Femur (tissue), 1 donor: ENCODE measurements around the gene SLC6A6.

Source experiments
- DNase-seq: peaks from one replicate; pipeline ENCODE4 v3.0.0-alpha.2; 2017

Gene SLC6A6

DNA sequence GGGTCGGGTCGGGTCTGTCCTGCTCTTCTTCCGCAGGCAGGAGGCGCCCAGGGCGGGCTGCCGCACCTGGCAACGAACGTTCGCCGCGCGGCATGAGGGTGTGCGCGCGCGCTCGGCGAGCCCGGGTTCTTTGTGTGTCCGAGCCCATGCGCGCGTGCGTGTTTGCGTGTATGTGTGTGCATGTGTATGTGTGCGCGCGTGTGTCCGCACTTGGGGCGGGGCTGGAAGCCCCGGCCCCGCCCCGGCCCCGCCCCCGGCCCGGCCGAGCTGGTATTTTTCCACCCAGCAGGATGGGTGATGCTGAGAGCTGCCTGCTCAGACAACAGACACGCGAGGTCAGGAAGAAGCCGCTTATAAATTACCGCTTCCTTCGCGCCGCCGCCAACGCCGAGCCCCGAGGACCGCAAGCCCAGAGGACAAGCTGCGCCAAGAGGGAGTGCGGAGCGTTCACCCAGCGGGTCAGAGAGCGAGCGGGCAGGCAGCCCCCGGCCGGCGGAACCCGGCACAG is at the start of gene SLC6A6:
SLC6A6 (plus strand) TSS at position 303 of the 508 bp plus-strand sequence. CDS start 41,029 bp downstream, outside the sequence.
- peak; percentile 93 for DNase-seq

- no peak for DNase-seq
Observed at GRCh38 chr3:14353502-14353901, 48.9 kb upstream of the SLC6A6 start.

DNA sequence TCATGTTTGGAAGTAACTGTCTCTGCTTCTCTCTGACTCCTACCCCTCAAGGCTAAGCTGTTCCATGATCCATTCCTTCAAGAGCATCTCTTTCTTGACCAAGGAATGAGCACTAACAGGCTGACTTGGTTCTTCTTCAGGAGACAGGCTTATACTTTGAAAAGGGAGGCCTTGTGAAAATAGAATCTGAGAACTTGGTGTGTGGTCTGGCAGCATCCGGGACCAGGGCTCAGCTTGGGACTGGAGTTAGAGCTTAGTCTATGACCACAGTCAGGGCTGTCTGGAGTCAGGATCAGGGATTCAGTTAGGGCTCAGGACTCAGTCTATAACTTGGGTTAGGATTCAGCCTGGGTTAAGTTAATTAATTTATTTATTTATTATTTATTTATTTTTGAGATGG is 44.9 kb upstream of the SLC6A6 start:
- DNase-seq: no peak

DNA sequence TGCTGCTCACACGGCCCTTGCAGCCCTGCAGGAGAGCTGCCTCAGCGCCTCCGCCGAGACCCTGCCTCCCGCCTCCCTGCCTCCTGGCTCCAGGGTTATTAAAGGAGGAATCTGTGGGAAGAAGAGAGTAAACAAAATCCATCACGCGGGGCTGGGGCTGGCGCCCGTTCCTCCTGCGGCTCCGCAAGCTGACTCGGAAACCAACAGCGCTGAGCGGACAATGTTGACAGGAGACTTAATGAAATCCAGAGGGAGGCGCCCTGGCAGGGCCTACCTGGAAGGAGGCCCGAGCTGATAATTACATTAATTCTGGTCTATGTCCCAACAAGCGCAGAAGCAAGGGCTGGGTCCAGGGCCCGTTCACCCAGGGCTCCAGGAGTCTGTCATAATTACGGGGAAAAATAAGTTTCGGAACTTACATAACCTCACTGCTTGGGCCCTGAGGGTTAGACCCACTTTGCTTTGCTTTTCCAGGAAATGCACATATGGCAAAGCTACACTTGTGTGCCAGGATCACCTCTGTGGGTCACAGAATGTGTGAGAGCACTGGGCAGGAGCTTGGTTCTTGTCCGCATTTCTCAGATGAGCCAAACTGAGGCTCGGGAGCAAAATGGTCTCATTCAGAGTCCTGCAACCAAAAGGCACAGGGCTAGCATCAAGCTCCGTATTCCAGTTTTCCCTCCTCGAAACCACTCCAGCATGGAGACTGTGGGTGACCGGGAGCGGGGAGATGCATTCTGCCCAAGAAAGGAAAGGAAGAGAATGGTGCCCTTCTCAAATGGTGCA is 43.8 kb upstream of the SLC6A6 start:
- DNase-seq: peak; percentile 48

DNA sequence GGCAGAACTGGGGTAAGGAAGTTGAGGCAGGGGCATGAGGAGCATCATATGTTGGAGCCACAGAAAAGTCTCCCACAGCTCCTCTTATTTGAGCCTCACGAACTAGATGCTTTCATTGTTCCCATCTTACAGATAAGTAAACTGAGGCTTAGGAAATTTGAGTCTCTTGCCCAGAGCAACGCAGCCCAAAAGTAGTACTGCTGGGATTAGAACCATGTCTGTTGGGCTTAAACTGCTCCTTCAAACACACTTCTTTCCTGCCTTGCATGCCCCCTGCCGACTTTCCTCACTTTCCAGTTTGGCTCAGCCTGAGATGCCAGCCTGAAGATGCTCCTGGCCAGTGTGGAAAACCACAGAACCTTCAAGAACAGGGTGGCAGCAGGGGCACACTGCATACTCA is 43.1 kb upstream of the SLC6A6 start:
- DNase-seq: no peak

- no peak for DNase-seq
Observed at GRCh38 chr3:14360123-14360881, 42.1 kb upstream of the SLC6A6 start.

DNA sequence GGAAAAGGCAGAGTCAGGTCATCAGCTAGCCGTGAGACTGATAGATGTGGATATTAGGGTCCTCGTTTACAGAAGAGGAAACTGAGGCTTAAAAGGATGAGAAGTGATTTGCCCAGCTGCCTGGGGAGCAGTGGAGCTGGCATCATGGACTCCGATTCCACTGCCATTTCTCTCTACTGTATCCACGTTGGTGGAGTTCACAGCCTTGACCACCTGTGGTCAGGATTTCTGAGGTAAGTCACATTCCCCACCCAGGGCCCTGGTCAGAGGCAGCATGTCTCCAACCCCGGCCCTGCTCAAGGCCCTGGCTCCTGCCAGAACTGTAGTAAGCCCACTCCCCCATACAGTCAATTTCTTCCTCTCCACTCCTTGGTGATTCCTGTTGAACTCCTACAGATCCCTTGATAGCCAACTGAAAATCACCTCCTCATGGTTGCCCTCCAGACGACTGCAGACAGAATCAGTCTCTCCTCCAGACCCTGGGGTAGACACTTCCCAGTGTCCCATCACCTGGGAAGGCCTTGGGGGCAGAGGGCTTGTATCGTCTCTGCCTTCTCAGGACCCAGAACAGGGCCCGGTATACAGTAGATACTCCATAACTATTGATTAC is 41.2 kb upstream of the SLC6A6 start:
- DNase-seq: no peak

DNA sequence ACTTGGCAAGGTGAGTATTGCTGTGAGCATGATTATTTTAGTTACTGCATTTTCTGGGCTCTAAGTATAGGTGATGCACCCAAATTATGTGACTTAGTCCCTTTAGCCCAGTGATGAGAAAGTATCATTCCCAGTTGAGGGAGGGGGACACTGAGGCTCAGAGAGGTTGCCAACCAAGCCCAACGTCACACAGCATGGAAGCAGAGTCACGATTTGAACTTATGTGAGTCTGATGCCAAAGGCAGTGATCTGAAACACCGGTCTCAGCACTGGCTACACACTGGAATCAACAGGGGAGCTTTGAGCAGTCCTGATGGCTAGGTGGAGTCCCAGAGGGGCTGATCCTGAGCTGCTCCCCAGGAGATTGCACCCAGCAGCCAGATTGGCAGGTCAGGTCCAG is 39.5 kb upstream of the SLC6A6 start:
- DNase-seq: no peak

- no peak for DNase-seq
Observed at GRCh38 chr3:14363379-14363778, 39.0 kb upstream of the SLC6A6 start.

DNA sequence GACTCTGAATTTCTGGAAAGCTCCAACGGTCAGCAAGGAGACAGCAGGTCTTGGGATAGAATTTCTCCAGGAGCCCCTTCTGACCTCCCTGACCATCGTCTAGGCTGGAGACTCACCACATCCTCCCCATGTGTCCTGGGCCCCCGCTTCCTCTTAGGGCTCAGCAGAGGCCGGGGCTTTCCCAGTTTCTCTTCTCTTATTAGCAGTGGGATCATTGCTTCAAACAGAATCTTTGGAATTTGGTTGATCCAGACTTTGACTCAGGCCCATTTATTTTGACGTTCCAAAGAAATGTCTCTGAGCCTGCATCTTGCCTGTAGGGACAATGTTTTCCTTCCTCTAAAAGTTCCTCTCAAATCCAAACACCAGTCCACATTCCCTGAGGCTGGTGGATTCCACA is 38.4 kb upstream of the SLC6A6 start:
- DNase-seq: no peak

DNA sequence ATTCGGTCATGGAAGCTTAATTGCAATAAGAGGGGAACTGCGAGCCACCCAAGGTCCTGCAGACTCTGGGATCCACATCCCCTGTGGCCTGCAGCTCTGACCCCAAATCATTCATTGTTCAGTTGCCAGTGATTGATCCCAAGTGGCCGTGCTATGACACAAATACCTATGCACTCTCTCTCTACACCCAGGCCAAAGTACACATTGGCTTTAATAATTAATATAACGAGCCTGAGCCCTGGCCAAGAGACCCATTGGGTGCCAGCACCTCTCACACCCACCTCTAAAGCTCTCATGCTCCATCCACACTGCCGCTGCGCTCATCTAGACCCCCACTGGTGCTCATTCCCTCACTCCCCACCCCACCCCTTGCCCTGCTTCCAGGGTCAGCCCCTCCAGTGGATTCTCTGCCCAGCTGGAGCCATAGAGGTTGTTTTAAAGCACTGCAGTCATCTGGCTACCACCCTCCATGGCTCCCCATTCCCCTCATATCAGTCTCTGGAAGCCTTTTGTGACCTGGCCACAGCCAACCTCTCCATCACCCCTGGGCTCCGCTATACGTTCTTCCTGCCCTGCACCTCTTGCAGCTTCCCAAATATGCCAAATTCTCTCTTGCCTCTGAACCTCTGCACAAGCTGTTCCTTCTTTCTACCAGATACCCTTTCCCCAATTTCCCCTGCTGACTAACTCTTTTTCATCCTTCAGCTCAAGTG is 37.7 kb upstream of the SLC6A6 start:
- DNase-seq: no peak

DNA sequence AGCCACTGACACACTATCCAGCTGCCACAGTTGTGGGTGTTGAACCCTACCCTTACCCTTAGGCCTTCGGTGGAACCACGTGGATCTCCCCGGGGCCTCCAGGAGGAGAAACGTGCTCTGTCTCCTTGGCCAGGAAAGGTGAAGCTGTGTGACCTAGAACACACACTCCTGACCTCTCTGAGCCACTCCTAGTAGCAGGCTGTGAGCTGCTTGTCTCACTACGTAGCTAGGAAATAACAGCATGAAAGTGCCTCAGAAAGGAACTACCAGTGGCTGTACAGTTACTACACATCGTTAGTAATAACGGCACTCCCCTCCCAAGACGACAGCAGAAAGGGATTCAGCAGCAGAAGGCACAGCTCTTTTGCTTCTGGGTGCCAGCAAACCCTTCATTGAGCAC is 36.2 kb upstream of the SLC6A6 start:
- no peak for DNase-seq

- no peak for DNase-seq
Observed at GRCh38 chr3:14366915-14367823, 35.2 kb upstream of the SLC6A6 start.

DNA sequence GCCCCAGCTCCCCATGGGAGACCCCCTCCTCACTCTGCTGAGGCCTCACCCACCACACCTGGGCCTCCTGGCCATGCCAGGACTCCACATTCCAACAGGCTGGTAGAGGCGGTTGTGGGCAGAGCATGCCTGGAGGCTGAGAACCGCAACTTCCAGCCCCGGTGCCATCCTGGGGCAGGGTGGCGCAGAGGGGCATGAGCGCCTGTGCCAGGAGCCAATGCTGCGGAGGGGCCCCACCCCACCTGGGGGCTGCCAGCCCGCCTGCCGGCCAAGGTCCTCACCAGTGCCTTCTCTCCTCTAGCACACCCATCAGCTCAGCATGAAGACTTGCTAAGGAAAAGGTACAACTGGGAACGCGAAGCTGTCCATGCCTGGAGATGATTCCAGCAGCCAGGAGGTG is 34.3 kb upstream of the SLC6A6 start:
- no peak for DNase-seq

GRCh38 chr3:14368885-14369284 is 33.5 kb upstream of the SLC6A6 start:
- no peak for DNase-seq

- no peak for DNase-seq
Observed at GRCh38 chr3:14369675-14370669, 32.4 kb upstream of the SLC6A6 start.

DNA sequence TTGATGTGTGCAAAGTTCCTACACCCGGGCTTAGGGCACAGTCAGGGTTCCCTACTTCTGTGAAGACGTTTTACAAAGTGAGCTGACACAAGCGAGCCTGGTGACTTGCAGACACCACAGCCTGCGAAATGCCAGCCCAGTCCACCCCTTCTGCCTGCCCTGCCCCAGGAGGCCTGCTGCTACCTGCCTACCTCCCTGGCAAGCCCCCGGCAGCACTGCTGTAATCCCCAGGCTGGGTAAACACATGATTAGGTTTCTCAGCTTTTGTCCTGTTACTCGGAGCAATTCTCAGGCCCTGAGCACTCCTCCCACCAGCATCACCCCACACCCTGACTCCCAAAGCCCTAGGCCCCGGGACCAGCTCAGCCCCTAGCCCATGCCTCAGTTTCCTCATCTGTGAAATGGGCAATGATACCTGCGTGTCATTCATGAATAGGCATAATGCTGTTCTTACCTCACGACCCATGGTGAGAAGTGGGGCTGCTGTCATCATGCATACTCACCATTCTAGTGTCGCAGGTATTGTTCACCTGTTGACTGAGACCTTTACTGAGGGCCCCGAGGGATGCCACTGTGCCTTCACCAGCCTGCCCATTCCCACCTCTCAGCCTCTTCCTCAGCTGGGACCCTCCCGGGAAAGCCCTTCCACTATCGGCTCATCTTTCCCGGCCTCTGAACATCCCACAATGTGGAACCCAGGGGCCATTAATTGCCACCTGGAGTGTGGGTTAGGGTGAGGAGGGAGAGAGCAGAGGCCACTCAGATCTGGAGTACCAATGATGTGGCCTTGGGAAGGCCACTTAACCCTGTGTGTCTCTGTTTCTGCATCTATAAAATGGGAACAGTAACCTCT is 31.5 kb upstream of the SLC6A6 start:
- no peak for DNase-seq

GRCh38 chr3:14371573-14372474 is 30.6 kb upstream of the SLC6A6 start:
- peak; percentile 74 for DNase-seq
